A673 (cell line): Measurements from ENCODE around the gene KRTAP10-7. TPM values are rescaled to one million over a fixed set of nuclear protein-coding genes. Genes with fewer than 3 reads are reported as not detected.
"Not testable (repeated sequence)": the region's sequence is repeated elsewhere in the genome, so short reads cannot be mapped to it uniquely, and the experiment has no call there.

ENCODE experiments used
- BruUV-seq: library from RNA; stranded (reverse); fragments of 400-500 nt; replicated peaks from 2 replicates; lab custom pipeline; 2021; lab: Mats Ljungman, UMichigan
- CTCF ChIA-PET: fragments of 300-600 bp; sonication (Branson Sonifier 250); formaldehyde crosslinking; loops from one replicate; lab custom pipeline; 2022; ENCODE audit warnings: antibody characterized with exemption; lab: Charles Lee
- POLR2A ChIA-PET: fragments of 300-600 bp; sonication (Branson Sonifier 250); formaldehyde crosslinking; loops from one replicate; lab custom pipeline; 2022; ENCODE audit warnings: antibody characterized with exemption; ENCODE audit not compliant: low non-redundant PET; lab: Charles Lee
- DNase-seq: peaks from one replicate; pipeline ENCODE4 v3.0.0-alpha.2; 2015; ENCODE audit warnings: low spot score
- H3K27ac ChIP-seq: fragments of 200-600 bp; sonication (generic); 2 replicates; pipeline ENCODE4 v1.5.1; 2016; ENCODE audit warnings: mixed run types, low read depth, mild to moderate bottlenecking, mixed read lengths, antibody characterized with exemption, low read length; ENCODE audit not compliant: poor library complexity, severe bottlenecking
- H3K27me3 ChIP-seq: fragments of 200-600 bp; sonication (generic); replicated peaks from 2 replicates; pipeline ENCODE4 v1.6.1; 2017; ENCODE audit warnings: mixed run types, low read depth, mild to moderate bottlenecking, mixed read lengths, antibody characterized with exemption, low read length; ENCODE audit not compliant: insufficient read depth, poor library complexity
- H3K36me3 ChIP-seq: fragments of 200-600 bp; sonication (generic); 2 replicates; pipeline ENCODE4 v1.6.1; 2016; ENCODE audit warnings: mixed run types, mild to moderate bottlenecking, mixed read lengths, antibody characterized with exemption, low read length; ENCODE audit not compliant: insufficient read depth, poor library complexity, severe bottlenecking
- H3K4me1 ChIP-seq: fragments of 200-600 bp; sonication (generic); 2 replicates; pipeline ENCODE4 v1.6.1; 2017; ENCODE audit warnings: mixed run types, mild to moderate bottlenecking, mixed read lengths, antibody characterized with exemption, low read length; ENCODE audit not compliant: insufficient read depth, poor library complexity, severe bottlenecking
- H3K4me3 ChIP-seq: fragments of 200-600 bp; sonication (generic); 2 replicates; pipeline ENCODE4 v1.5.1; 2016; ENCODE audit warnings: low read depth, mixed run types, mild to moderate bottlenecking, mixed read lengths, low read length; ENCODE audit not compliant: poor library complexity, severe bottlenecking
- H3K9me3 ChIP-seq: fragments of 200-600 bp; sonication (generic); 2 replicates; pipeline ENCODE4 v1.6.1; 2016; ENCODE audit warnings: mixed run types, low read depth, mild to moderate bottlenecking, mixed read lengths, antibody characterized with exemption, low read length; ENCODE audit not compliant: poor library complexity, severe bottlenecking
- EZH2 ChIP-seq: fragments of 200-600 bp; sonication (generic); IDR thresholded peaks from 2 replicates; pipeline ENCODE4 v1.6.1; 2017; ENCODE audit warnings: borderline replicate concordance, low read depth, mild to moderate bottlenecking, mixed read lengths, antibody characterized with exemption, low read length; ENCODE audit not compliant: poor library complexity, severe bottlenecking
- intact Hi-C: fragments of 100-400 bp; cut with micrococcal nuclease; formaldehyde crosslinking; loops from one replicate; pipeline ENCODE4 v1.10.0; 2022; ENCODE audit not compliant: unreplicated experiment
- total RNA-seq: library from RNA; stranded (reverse); gene quantifications from 2 replicates; pipeline ENCODE4 v1.2.3, GENCODE V29; 2021
- TF ChIP-seq, protein P1 (sequence below): fragments of 300-800, 200-600 bp; sonication (generic); conservative IDR thresholded peaks from 2 replicates; pipeline ENCODE4 v1.5.1; 2017; ENCODE audit warnings: low read depth, mild to moderate bottlenecking, antibody characterized with exemption, low read length, moderate library complexity, mixed read lengths

KRTAP10-7 gene
- total RNA-seq, 1 experiment from 2014 or later: not detected

DNA sequence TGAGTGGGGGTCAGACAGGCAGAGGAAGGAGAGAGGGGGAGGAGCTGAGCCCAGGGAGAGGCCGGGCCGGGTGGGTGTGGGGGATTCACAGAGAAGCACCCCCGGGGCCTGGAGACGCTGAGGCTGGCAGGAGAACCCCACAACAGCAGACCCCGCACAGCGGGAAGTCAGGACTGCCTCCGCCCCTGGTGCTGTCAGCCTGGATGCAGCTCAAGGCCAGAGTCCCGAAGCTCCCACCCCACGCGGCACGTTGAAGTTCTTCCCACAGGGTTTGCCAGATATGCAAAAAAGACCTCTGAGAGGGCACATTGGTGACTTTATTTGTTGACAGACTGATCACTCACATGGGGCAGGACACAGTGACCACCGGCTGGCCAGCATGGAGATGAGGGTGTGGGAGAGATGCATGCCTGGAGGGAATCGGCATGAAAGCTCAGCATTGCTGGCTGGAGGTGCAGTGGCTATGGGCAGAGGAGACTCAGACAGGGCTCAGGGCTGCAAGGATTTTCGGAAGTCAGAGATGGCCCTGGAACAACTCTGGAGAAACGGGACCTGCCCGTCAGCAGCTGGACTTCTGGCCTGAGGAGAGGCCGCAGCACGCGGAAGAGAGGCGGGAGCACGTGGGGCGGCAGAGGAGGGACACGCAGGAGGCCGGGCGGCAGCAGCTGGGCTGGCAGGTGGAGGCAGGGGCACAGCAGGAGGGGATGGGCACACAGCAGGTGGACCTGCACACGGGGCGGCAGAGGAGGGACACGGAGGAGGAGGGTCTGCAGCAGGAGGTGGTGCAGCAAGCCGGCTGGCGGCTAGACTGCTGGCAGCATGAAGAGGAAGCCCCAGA is 42.7 kb upstream of the KRTAP10-7 start:
- Histone ChIP-seq H3K4me1 (no peaks in the 10 kb centered on the region), H3K27ac (no peak overlapping the region), H3K4me3 (no peak overlapping the region), H3K36me3 (no peaks in the 10 kb centered on the region), H3K9me3 (no peaks in the 10 kb centered on the region), H3K27me3 (no peaks in the 10 kb centered on the region)
- BruUV-seq: no TSS peak
- intact Hi-C loops: no loop called here
- DNase-seq: no peak
- POLR2A ChIA-PET: no interaction called here
- CTCF ChIA-PET: no interaction called here
- no peak for TF ChIP-seq EZH2
- TF ChIP-seq, protein P1, sequence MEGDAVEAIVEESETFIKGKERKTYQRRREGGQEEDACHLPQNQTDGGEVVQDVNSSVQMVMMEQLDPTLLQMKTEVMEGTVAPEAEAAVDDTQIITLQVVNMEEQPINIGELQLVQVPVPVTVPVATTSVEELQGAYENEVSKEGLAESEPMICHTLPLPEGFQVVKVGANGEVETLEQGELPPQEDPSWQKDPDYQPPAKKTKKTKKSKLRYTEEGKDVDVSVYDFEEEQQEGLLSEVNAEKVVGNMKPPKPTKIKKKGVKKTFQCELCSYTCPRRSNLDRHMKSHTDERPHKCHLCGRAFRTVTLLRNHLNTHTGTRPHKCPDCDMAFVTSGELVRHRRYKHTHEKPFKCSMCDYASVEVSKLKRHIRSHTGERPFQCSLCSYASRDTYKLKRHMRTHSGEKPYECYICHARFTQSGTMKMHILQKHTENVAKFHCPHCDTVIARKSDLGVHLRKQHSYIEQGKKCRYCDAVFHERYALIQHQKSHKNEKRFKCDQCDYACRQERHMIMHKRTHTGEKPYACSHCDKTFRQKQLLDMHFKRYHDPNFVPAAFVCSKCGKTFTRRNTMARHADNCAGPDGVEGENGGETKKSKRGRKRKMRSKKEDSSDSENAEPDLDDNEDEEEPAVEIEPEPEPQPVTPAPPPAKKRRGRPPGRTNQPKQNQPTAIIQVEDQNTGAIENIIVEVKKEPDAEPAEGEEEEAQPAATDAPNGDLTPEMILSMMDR: no peak

DNA sequence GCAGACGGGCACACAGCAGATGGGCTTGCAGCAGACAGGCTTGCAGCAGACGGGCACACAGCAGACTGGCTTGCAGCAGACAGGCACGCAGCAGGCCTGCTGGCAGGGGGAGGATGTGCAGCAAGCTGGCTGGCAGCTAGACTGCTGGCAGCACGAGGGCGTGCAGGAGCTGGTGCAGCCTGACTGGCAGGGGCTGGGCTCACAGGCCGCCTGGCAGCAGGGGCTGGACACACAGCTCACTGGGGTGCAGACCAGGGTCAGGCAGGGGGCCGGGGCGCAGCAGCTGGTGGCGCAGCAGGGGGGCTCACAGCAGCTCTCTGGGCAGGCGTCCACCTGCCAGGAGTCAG is 42.1 kb upstream of the KRTAP10-7 start:
- H3K36me3 ChIP-seq, H3K4me1 ChIP-seq, DNase-seq, H3K27me3 ChIP-seq, POLR2A ChIA-PET, BruUV-seq, H3K9me3 ChIP-seq, CTCF ChIA-PET, H3K27ac ChIP-seq, H3K4me3 ChIP-seq, intact Hi-C loops: not testable (repeated sequence)

DNA sequence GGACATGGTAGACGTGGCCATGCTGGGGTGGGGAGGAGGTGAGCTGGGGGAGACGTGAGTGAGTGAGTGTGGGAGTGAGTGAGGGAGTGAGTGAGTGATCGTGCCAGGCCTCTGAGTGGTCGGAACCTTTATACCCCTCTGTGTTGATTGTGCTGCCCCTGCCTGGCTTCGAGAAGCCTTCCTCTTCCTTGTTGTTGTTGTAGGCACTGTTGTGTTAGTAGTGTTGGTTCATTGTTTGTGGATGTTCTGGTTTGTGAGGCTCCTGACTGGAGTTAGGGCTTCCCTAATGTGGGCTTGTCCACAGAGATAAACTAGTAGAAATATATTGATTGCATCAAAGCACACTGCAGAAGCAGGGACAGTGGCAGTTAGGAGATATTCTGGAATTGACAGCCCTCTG is 41.7 kb upstream of the KRTAP10-7 start, which contains the start of gene KRTAP10-3:
Gene KRTAP10-3, minus strand, starts transcription at position 101 of the 400 bp plus-strand sequence. Its CDS starts 80 bp downstream, at position 21.
- H3K4me1 ChIP-seq: no peaks in the 10 kb centered on the region
- TF ChIP-seq, protein P1: no peak
- no peak for TF ChIP-seq EZH2
- H3K27ac ChIP-seq: no peak within 1 kb of the TSS
- no peaks in the 10 kb centered on the region for H3K9me3 ChIP-seq
- H3K36me3 ChIP-seq: no peaks in the 10 kb centered on the region
- no peak within 1 kb of the TSS for H3K4me3 ChIP-seq
- no peaks in the 10 kb centered on the region for H3K27me3 ChIP-seq
- POLR2A ChIA-PET: no interaction called here
- intact Hi-C loops: no loop called here
- CTCF ChIA-PET: no interaction called here
- no peak for DNase-seq
- BruUV-seq: no TSS peak

DNA sequence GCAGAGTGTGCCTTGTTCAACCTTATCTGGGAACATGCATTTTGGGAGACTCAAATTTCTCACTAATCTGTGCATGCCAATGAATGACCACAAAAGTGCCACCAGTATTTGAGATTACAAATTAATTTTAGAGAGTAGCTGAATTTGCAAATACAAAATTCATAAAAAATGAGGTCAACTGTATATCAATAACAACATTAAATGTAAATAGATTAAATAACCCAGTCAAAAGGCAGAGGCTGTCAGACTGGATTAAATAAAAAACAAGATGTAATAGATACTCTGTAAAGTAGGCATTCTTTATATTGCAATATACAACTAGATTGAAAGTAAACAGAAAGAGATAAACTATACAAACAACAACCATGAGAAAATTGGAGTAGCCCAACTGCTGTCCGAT is 36.3 kb upstream of the KRTAP10-7 start:
- POLR2A ChIA-PET: no interaction called here
- no peak for DNase-seq
- Histone ChIP-seq H3K27ac (no peak overlapping the region), H3K4me1 (no peaks in the 10 kb centered on the region), H3K4me3 (no peak overlapping the region), H3K27me3 (no peaks in the 10 kb centered on the region), H3K9me3 (no peaks in the 10 kb centered on the region), H3K36me3 (no peaks in the 10 kb centered on the region)
- intact Hi-C loops: no loop called here
- no TSS peak for BruUV-seq
- TF ChIP-seq EZH2: no peak
- TF ChIP-seq, protein P1: no peak
- CTCF ChIA-PET: no interaction called here
